NCI-H446 (cell line): Measurements from ENCODE around the gene HSCB.
"Not testable (repeated sequence)": the region's sequence is repeated elsewhere in the genome, so short reads cannot be mapped to it uniquely, and the experiment has no call there.

Experiments
- DNase-seq, 2 experiments: peaks; one replicate each; lab custom pipeline; 2025; lab: John Stamatoyannopoulos, UW

The HSCB gene

GRCh38 chr22:28741200-28741784 is 547 bp upstream of the HSCB start:
- no peak for DNase-seq

DNA sequence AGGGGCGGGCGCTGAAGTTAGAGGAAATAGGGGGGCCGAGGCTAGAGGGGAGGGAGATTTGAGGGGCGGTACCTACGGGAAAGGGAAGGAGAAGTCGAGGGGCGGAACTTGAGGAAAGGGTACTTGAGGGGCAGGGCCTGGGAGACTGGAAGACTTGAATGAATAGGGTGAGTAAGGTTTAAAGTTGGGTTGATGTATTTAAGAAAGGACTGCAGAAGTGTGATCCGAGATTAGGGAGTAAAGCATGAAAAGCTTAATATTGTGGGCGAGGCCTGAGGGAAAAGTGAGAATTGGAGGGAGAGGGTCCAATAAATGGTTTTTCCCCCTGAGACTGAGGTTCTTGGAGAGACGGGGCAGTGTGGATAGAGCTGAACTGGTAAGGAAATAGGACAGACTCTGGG is 723 bp downstream of the HSCB start:
- no peak for DNase-seq

- no peak for DNase-seq
Observed at GRCh38 chr22:28743852-28744251, 2.0 kb downstream of the HSCB start.

DNA sequence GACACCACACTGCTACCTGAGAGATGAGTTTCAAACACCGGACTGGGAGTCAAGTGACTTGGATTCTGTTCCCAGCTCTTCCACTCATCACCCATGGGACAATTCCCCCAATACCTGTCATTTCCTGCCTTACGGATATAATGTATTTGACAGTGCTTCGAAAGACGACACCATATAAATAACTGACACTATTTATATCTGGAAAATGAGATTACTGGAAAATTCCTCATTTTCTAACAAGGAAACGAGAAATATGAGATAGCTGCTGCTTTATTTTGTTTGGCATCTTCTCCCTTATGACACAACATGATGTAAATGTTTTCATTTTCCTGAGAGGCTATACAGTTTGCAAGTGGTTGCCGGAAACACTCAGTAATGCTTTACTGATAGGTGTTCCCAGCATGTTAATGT is 8.6 kb downstream of the HSCB start:
- no peak for DNase-seq

- not testable (repeated sequence) for DNase-seq
Observed at GRCh38 chr22:28754512-28754911, 12.7 kb downstream of the HSCB start.

GRCh38 chr22:28759861-28760560 is 18.2 kb downstream of the HSCB start:
- DNase-seq: no peak

GRCh38 chr22:28761449-28761755 is 19.6 kb downstream of the HSCB start:
- no peak for DNase-seq

- not testable (repeated sequence) for DNase-seq
Observed at GRCh38 chr22:28762000-28762399, 20.2 kb downstream of the HSCB start.

GRCh38 chr22:28766628-28767027 is 24.8 kb downstream of the HSCB start:
- DNase-seq: no peak

GRCh38 chr22:28768701-28769393 is 27.0 kb downstream of the HSCB start:
- no peak for DNase-seq

DNA sequence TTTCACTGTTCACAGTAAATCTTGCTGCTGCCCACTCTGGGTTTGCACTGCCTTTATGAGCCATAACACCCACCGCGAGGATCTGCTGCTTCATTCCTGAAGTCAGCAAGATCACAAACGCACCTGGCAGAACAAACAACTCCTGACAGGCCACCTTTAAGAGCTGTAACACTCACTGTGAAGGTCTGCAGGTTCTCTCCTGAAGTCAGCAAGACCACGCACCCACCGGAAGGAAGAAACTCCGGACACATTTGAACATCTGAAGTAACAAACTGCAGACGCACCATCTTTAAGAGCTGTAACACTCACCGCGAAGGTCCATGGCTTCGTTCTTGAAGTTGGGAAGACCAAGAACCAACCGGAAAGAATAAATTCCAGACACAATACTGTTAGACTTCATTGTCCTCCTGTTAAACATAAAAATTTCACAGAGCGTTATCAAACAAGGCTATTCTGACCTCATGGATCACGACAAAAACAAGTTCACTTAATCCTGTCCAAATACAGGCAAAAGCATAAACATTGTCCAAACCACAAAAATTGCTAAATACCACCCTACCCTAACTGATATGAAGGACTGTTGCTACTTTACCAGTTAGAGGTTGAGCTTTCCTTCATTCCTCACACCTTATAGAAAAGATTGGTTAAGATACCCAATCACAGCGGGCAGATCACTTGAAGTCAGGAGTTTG is 27.7 kb downstream of the HSCB start:
- DNase-seq: no peak

- peak in 1 of 2 experiments; percentile 22 for DNase-seq
Observed at GRCh38 chr22:28771195-28771791, 29.5 kb downstream of the HSCB start.

- DNase-seq: peak; percentile 92 to 97
Observed at GRCh38 chr22:28772633-28773460, 31.0 kb downstream of the HSCB start, which contains the start of gene CCDC117. Gene CCDC117, plus strand, starts transcription at chr22:28772695. Its CDS starts 155 bp downstream, at chr22:28772850.

DNA sequence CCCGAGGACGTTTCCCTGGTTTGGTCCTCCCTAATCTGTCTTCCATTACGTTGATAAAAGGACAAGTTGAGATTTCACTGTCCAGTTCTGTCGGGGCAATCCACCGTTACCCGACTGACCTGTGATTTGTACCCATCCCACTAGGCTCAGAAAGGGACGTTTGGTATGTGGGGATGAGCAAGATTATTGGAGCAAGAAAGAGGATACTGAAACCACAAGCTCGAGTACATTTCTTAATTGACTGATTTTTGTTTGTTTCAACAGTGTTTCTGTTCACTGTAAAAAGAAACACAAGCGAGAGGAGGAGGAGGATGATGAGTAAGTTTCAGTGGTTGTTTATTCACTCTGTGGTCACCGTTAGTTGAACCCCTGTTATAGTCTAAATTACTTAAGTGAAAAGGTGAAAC is 31.6 kb downstream of the HSCB start:
- no peak for DNase-seq

GRCh38 chr22:28774378-28774777 is 32.5 kb downstream of the HSCB start:
- DNase-seq: no peak

- DNase-seq: no peak
Observed at GRCh38 chr22:28779833-28780232, 38.0 kb downstream of the HSCB start.

DNA sequence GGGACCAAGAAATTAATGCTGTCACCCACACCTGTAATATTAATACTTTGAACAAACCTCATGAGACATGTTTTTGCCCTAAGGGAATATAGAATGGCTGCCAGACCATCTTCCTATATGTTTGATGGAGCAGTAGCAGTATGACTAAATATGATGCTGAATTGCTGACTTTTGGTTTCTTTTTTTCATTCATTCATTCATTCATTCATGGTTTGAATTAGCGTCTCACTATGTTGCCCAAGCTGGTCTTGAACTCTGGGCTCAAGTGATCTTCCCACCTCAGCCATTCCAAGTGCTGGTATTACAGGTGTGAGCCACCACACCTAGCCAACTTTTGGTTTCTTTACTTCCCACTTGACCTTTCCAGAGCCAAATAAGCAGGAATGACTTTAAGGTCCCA is 38.5 kb downstream of the HSCB start:
- DNase-seq: no peak

GRCh38 chr22:28783786-28784671 is 42.2 kb downstream of the HSCB start:
- no peak for DNase-seq

GRCh38 chr22:28788601-28789000 is 46.8 kb downstream of the HSCB start:
- DNase-seq: no peak

- no peak for DNase-seq
Observed at GRCh38 chr22:28791124-28791523, 49.3 kb downstream of the HSCB start.
